Mucosa of gallbladder (tissue), 1 donor: Measurements from ENCODE around the gene PICK1. TPM values are rescaled to one million over a fixed set of nuclear protein-coding genes. Genes with fewer than 3 reads are reported as not detected.
"Not testable (repeated sequence)": the region's sequence is repeated elsewhere in the genome, so short reads cannot be mapped to it uniquely, and the experiment has no call there.

ENCODE experiments used
- DNase-seq: peaks from one replicate; pipeline ENCODE4 v3.0.0-alpha.2; 2020; ENCODE audit warnings: low spot score
- total RNA-seq: library from RNA; stranded (reverse); gene quantifications from one replicate; pipeline ENCODE4 v1.2.1, GENCODE V29; 2021
- donor health status: DM: no; HTN: no; CAD: no.

PICK1 gene
- total RNA-seq, 1 donor from 2014 or later, result 49.0 TPM

- no peak for DNase-seq
These were observed 17.2 kb downstream of the PICK1 start for GRCh38 chr22:38074181-38075104.

DNA sequence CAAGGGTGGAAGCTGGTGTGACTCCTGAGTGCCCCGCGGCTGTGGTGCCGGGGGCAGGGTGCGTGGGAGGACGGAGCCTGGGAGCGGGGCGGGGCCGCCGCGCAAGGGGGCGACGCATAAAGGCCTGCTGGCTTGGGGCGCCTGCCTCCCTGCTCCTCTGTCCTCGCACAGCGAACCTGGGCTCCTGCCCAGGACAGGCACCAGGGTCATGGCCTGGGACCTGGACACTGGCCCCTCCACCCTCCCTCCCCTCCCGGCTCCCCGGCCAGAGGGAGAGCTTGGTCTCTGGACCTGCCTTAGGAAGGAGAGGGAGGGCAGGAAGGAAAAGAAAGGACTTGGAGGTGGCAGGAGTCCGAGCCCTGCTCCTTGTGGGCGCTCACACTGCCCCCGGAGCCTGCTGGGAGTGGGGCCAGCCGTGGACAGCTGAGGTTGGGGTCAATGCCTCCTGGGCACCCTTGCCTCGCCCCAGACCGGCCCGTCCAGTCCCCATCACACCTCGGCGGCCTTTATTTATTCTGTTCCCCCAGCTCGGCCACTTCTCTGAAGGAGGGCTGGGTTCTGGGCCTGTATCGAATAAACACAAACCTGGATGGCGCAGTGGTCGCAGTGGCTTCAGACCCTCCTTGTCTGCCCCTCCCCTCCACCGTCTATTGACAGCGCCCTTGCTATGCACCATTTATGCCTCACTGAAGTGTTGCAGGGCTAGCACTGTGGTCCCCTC, 18.1 kb downstream of the PICK1 start:
- no peak for DNase-seq

DNA sequence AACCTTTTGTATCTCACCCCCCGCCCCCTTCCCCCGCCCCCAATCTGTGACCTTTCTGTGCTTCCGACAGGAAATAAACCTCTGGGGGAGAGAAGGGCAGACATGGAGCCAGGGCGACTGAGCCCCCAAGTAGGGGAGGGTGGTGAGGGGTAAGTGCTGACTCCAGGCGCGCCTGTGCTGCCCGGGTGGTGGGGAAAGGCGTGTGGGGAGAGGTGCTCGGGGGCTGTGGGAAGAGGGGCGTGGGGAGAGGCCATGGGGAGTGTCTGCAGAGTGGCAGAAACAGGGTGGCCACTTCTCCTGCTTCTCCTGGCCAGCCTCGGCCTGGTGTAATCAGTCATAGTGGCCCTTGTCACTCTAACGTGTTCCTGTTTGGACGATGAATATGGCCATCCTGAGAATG, 18.8 kb downstream of the PICK1 start:
- DNase-seq, result no peak

DNA sequence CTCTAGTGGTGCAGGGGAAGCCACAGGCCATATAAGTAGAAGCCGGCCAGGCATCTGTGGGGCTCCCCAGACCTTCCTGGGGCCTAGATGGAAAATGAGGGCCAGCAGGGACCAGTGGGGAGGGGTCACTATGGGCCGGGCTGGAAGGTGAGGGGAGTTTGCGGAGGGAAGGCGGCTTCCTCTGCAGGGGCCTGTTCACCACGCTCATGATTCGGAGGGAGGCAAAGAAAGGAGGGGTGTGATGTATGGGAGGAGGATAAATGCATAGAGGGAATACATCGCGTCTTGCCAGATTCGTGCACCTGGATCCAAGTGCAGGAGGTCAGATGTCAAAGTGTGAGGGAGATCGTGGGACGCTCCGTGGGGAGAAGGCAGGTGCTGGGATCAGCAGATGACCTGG, 19.9 kb downstream of the PICK1 start:
- no peak for DNase-seq

DNA sequence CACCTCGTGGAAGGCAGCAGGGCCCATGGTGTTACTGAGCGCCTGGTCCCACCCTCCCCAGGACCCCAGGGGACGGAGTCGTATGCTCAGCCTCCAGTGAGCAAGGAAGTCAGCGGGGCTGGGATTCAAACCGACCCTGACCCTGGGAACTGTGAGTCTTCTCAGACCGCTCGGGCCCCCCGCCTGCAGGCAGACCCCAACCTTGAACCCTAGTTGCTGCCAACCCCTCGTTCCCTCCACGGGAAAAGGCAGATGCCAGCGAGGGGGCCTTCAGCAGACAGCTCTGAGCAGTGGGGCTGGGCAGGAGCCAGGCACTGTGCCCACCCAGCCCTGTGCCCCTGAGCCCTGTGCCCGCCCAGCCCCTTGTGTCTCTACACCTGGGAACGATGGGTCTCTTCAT, 20.4 kb downstream of the PICK1 start:
- DNase-seq, result no peak

DNA sequence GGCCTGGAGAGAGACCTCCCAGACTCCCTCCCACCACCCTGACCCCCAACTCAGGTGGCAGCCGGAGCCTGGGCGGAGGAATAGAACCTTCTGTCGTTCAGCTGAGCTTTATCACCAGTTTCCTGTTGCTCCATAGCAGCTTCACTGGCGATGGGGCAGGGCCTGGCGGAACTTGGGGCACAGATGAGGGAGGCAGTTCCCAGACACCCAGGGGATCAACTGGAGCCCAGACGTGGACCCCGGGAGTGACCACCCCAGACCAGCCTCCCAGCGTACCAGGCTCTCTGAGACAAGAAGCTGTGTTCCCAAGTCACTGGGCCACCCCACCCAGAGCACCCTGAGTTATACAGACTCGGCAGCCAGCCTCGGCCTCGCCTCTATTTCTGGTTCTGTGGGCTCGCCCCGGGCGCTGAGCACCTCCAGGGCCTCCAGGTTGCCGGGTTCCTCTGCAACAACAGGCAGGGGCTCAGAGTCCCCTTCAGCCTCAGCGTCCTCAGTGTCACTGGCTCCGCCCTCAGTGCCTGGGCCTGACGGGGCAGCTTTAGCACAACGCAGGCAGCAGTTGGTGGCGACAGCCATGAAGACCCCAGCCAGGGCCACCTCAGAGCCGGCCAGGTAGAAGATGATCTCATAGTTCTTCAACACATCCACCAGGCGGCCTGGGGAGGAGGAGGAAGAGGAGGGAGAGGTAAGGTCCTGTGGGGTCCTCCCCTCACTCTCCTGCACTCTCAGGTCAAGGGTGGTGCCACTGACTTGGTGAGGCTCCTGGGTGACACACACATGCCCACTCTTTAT, 21.0 kb downstream of the PICK1 start:
- no peak for DNase-seq

GRCh38 chr22:38079208-38079607, 22.0 kb downstream of the PICK1 start:
- DNase-seq, result not testable (repeated sequence)

DNA sequence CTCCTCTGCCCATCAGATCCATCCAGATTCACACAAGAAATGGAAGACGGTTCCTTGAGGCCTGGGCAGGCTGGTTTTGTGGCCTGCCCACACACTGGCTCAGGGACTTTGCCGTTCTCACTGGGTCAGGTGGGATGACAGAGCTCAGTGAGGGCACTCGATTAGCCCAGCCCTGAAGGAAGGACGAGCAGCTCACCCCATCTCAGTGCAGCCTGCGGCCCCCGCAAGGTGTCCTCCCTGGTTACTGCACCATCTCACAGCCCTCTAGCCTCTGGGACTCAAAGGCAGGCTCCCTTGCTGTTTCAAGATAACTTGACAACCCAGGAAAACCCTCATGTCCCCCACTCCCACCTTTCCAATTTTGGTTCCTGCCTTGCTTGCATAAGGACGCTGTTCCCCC, 22.6 kb downstream of the PICK1 start:
- DNase-seq, result no peak

DNA sequence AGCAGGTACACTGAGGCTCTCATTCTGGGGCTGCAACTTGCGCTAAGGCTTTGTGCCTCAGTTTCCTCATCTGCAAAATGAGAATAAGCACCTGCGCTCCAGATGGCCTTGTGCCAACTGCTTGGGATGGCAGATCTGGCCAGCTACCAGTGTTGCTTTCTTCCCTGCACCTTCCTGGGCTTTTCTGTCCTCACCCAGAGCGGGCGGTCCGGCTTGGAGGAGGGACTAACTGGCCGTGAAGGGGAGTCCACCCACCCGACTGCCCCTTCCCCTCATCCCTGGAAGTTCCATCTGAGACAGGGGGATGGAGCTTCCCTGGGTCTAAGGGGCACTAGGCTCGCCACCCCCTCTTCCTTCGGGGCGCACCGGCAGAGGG, 23.3 kb downstream of the PICK1 start:
- no peak for DNase-seq

GRCh38 chr22:38080850-38081635, 23.8 kb downstream of the PICK1 start:
- DNase-seq, result no peak

- no peak for DNase-seq
These were observed 24.4 kb downstream of the PICK1 start for GRCh38 chr22:38081636-38081940.

DNA sequence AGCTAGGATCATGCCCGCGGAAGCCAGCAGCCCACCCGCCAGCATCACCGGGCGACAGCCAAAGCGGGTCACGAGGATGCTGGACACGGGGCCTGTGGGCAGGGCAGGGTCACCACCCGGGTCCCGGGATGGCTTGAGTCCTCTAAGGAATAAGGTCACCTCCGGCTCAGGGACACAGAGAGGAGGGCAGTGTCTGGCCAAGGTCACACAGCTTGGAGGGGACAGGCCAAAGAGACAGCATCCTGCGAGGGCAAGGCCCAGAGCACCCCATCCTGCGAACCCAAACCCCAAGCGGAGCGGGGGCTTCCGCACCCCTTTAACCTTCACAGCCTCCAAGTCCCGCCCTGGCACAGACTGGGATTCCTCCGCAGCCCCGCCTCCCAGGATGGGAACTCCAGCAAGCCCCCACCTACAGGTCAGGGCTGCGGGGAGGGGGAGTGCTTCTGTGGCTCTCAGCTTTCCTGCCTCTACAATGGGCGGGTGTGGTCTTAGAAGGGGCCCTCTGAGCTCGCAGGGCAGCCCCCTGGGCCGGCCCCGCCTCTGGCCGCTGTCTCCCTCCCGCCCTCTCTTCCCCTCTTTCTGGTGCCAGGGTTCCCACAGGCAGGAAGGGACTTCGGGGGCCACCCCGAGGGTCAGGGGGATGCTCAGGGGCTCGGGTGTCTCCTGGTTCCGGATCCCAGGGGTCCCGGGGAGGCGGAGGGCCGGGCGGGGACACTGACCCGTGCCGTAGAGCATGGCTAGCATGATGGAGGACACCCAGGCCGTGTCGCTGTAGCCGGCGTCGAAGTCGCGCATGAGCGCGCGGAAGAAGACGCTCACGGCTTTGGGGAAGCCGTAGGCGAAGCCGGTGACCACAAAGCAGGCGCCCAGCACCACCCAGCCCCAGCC, 25.0 kb downstream of the PICK1 start:
- DNase-seq, result no peak

- DNase-seq, result no peak
These were observed 25.9 kb downstream of the PICK1 start for GRCh38 chr22:38082986-38083710.

DNA sequence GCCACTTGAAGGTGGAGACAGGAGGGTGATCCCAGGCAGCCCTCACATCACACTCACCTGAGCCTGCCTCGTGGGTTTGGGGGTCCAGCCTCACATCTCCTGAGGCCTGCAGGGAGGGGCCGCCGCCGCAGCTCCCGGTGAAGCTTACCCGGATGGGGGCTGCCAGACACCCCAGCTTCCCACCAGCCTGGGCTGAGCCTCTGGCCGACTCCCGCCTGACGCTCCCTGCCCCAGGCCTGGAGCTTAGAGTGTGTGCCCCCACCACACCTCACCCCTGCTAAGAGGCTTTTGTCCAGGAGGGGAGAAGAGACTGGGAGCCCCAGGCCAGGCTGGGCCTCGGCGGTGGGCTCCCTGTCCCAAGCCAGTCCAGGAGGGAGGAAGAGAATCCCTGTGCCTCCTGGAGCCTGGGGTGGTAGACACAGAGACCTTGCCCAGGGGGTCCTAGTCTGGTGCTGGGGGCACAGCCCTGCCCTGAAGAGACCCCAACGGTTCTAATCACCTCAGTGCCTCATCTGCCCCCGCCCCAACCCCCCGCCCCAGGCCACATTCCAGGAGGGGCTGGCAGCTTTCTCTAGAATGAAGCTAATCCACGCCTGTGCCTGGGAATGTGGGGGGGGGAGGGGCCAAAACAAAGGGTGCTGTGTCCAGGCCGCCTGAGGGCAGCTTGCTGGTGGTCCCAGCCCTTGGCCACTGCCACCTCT, 26.9 kb downstream of the PICK1 start, which contains the start of gene SLC16A8:
Gene SLC16A8 (minus strand): TSS at position 254 of the 701 bp plus-strand sequence. CDS start 1,311 bp downstream, outside the sequence.
- DNase-seq, result no peak

GRCh38 chr22:38085056-38085455, 27.9 kb downstream of the PICK1 start:
- DNase-seq, result no peak

- DNase-seq, result no peak
These were observed 28.3 kb downstream of the PICK1 start for GRCh38 chr22:38085501-38085900.

- DNase-seq, result no peak
These were observed 29.0 kb downstream of the PICK1 start for GRCh38 chr22:38086001-38086845.

DNA sequence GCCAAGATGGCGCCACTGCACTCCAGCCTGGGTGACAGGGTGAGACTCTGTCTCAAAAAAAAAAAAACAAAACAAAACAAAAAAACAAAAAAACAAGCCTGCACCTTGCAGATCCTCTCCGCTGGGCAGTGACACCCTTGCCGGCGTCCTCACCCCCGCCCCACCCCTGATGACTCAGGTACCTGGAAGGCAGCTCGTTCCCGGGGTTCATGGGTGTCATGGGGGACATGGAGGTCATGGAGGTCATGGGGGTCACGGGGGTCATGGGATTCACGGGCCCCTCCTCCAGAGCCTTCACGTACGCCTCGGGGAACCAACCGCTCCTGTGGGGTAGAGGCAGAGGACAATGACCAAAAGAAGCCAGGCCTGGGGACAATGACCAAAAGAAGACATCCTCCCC, 29.7 kb downstream of the PICK1 start:
- no peak for DNase-seq
